GM19467 (cell line): ENCODE data around the gene RGL3.
"Not testable (repeated sequence)": the region's sequence is repeated elsewhere in the genome, so short reads cannot be mapped to it uniquely, and the experiment has no call there.

Experiments used
- ATAC-seq: cut with Tn5 transposase; IDR thresholded peaks from one replicate; pipeline ENCODE4 v1.9.1; 2021; ENCODE audit warnings: mild to moderate bottlenecking, moderate library complexity; ENCODE audit not compliant: unreplicated experiment

Gene RGL3

DNA sequence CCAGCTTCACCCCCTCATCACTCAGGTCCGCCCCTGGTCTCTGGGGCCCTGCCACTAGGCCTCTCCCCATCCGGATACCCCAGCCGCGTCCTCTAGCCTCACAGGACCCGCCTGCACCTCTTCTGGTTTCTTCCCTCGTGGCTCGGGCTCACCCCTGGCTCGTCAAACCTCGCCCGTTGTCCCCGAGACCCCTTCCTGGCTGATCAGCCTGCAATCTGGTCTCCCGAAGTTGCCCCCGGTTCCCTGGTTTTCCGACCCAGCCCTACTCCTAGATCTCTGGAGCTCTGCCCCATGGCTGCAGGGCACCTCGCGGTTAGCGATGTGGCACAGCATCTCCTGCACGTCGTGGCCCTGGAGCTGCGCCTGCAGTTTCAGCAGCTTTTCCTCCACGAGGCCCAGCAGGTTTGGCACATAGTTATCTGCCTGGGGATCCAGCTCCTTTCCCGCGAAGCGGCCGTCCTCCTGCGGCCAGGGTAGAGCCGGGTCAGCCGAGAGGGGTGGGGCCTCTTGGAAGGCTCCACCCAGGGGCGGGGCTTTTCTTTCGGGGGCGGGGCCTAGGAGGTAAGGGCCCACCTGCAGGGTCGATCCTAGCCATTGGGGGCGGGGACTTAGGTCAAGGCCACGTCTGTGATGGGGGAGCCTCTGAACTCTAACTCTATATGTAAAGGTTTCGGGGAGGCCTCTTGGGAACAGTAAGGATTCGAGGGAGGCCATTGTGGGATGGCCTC is 2.4 kb upstream of the RGL3 start:
- ATAC-seq: peak; percentile 26

DNA sequence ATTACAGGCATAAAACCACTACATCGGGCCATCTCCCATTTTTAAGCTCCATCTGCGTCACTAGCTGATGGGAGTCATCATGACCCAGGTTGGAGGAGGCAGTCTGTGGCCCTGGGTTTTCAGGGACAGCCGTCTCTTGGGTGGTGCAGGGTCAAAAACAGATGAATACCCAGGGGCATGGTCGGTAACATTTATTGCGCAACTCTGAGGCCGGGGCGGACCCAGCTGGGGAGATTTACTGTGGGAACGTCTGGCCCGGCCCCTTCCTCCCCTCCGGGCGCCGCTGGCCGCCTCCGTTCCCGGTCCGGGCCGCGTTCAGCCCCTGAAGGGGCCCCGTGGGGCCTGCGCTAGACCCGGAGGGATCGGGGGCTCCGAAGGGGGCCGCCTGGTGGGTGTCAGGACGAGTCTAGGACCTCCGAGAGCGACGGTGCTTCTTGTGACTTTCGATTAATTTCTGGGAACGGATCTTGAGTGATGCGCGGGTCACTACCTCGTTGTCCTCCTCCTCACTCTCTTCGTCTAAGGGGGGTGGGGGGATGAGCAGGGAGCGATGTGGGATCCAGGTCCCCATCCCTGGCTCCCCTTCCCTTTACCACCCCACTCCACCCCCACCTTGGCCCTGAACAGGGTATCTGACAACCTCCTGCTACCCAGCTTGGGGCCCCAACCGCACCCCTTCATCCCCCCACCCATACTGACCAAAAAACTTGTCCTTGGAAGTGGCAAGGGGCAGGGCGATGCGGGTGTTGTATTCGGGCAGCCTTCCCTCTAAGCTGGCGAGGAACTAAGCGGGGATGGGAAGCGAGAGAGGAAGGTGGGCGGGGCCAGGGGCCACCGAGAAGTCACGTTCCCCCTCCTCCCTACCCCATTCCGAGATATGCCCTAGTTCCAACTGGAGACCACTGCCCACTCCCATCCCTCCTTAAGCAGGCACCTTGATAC is 1.6 kb upstream of the RGL3 start:
- ATAC-seq: no peak

DNA sequence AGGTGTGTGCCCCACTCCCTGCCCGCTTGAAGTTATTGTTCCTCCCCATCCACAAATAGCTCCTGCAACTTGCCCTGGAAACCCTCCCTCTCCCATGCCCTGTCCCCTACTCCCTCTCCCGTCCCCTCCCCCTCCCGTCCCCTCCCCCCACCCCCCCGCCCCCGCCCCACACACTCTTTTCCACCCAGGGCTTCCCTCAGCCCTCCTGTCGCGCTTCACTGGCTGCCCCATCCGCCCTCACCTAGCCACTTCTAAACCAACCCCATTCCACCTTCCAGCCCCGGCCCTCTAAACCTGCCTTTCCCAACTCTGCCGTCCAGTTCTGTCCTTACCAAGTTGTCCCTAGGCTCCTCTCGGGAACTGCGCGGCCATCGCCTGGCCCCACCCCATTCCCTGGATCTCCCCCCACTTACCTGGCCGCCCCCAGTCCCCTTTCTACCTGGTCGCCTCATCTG is 993 bp downstream of the RGL3 start:
- ATAC-seq: no peak

DNA sequence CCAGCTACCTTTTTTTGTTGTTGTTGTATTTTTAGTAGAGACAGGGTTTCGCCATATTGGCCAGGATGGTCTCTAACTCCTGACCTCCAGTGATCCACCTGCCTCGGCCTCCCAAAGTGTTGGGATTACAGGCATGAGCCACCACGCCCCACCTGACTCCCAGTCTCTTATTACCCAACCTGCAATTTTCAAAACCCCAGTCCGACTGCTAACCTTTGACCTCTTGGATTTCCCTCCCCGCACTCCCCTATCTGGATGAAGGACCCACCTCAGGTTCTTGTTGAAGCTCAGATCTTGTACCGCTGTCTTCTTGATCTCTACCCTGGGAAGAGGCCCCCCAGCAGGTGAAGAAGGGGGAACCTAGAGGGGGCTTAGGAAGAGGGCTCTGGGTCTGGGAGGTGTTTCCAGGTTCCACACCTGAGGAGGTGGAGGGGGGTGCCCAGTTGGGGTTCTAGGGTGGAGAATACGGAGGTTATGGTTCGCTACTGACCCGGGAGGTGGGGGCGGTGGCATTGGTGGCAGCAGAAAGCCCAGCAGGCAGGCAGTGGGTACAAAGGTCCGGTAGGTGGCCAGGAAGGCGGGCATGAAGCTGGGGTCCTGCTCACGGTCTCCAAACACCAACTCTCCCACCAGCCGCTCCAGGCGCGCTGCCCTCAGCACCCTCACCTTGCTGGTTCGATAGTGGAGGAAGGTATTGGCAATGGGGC is 2.6 kb downstream of the RGL3 start:
- ATAC-seq: no peak

DNA sequence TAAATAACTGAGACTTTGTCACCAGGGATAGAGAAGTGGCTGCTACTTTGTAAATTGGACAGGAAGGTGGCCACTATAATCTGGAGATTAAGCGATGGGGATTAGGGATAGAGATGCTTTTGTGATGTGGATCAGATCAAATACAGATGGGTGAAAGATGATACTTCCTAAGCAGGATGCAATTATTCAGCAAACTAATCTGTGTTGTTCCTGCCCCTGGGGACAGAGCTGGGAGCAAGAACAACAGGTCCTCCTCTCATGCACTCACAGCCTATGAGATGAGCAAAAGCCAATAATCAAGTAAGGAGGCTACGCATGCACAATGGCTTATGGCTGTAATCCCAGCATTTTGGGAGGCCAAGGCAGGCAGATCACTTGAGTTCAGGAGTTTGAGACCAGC is 4.6 kb downstream of the RGL3 start:
- ATAC-seq: no peak

DNA sequence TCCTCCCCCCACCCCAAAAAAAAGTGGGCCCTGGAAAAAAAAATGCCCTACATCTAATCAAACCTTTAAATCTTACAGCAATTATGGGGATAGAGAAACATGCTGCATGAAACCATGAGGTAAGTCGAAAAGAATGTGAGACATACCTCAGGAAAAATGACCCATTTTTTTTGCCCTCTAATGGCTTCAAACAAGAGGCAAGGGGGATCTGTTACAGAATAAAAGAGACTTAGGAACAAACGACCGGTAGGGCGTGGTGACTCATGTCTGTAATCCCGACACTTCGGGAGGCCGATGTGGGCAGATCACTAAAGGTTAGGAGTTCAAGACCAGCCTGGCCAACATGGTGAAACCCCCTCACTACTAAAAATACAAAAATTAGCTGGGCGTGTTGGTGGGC is 8.4 kb downstream of the RGL3 start:
- no peak for ATAC-seq

DNA sequence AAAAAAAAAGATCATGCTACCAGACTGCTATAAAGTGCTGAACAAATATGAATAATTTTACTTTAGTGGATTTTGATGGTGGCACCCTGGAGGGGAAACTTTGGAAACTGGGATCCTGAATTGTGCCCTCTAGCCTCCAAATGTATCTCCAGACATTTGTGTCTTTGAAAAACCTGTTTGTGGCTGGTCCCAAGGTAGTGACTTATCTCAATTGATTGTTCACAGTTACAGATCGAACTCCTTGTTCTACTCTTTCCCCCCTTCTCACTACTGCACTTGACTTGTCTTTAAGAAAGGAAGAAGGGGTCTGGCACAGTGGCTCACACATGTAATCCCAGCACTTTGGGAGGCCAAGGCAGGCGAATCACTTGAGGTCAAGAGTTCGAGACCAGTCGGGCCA is 10.5 kb downstream of the RGL3 start:
- no peak for ATAC-seq

DNA sequence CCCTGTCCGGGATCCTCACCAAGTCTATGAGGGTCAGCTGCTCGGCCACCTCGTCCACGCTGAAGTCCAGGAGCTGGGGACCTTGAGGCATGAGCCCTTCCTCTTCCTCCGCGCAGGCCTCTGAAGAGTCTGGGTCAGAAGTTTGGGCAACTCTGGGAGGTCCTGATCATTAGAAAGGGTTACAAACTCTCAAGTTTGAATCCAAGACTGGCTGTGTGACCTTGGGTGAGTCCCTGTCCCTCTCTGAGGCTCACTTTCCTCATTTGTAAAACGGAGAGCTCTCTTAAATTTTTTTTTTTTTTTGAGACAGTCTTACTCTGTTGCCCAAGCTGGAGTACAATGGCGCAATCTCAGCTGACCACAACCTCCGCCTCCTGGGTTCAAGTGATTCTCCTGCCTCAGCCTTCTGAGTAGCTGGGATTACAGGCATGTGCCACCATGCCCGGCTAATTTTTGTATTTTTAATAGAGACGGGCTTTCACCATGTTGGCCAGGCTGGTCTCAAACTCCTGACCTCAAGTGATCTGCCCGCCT is 12.3 kb downstream of the RGL3 start:
- not testable (repeated sequence) for ATAC-seq

DNA sequence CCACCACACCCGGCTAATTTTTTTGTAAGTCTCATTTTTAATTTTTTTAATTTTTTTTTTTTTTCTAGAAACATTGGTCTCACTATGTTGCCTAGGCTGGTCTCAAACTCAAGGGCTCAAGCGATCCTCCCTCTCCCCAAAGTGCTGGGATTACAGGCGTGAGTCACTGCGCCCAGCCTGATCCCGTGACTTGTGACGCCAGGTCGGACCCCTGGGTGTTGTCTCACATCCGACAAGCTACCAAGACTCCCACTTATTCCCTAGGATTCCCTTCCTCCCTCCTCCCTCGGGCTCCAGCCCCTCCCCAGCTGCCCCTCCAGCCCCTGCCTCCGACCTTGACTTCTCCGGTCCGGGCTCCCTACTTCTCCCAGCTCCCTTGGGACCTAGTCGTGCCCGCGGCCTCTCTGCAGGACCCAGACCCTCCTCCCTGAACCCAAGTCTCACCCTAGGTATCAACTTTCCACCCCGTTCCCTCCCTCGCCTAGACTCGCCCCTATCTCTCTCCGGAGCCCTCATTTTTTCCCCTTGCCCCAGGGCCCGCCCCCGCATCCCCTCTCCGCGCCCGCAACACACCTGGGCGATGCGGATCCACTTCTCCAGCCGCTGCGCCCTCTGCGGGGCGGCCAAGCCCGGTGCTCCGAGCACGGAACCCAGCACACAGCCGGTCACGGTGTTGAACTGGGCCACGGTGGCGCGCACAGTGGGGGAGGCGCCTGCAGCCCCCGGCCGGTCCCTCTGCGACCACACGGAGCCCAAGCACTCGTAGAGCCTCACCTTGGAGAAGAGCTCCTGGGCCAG is 13.1 kb downstream of the RGL3 start:
- no peak for ATAC-seq

DNA sequence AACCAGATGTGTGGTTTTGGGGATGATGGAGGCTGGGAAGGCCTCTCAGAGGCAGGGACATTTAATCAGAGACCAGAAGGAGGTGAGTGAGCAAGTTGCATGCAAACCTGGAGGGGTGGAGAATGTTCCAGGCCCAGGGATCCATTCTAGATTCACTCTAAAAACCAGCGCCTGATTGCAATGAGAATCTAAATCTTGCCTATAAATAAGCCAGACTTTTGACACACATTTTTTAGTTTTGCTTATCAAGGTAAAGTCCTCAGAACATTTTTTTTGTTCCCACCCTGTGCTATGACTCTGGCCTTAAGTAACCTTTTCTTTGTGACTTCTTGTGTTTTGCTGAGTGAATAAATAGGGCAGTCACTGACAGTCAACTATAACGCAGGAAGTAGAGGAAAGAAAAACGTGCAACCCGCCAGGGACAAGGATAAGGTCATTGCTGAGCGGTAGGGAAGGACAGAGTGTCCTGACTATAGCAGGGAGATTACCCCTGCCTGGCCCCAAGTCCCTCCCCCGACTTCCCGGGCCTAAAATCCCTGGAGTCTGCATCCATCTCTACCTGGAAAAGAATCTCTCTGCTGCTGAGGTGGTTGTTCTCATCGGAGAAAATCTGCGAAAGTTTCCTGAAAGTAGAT is 14.4 kb downstream of the RGL3 start:
- ATAC-seq: no peak

DNA sequence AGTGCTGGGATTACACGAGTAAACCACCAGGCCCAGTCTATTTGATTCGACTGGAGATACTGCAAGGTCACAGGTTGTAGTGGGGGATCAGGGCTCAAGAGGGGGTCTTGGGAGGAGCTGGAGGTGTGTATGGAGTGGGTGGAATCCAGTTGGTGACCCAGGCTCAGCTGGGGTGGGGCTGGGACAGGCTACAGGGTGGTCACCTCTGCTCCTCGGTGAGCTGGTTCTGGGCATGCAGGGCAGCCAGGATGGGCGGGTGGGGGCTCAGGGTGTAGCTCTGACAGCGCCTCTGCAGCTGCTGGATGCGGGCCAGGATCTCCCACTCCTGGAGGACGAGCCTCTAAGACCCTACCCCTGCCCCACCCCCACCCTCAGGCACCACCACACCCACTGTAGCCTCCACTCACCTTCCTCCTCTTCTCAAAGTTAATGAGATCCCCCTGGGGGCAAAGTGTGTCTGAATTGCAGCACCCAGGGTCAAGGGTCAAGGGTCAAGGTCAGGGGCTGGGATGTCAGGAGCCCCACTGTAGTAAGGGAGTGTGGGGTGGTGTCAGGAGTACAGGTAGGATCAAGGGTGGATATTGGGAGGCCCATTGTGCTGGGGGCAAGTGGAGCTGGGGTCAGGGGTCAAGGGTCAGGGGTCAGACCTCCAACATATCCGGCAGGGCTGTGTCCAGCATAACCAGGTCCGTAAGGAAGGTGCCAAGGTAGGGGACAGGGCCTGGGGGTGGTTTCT is 17.1 kb downstream of the RGL3 start:
- no peak for ATAC-seq

DNA sequence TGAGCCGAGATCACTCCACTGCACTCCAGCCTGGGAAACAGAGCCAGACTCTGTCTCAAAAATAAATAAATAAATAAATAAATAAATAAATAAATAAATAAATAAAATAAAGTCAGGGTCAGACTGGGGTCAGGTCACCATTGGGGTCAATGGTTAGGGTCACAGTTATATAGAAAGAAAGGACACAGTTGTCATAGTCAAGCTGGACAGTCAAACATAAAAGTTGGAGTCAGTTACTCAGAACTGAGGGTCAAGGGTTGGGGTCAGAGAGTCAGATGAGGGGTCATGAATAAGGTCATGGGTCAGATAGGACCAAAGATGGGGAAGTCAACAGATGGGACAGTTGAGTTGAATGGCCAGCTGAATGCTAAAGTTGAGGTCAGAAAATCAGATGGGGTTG is 18.3 kb downstream of the RGL3 start:
- ATAC-seq: no peak

DNA sequence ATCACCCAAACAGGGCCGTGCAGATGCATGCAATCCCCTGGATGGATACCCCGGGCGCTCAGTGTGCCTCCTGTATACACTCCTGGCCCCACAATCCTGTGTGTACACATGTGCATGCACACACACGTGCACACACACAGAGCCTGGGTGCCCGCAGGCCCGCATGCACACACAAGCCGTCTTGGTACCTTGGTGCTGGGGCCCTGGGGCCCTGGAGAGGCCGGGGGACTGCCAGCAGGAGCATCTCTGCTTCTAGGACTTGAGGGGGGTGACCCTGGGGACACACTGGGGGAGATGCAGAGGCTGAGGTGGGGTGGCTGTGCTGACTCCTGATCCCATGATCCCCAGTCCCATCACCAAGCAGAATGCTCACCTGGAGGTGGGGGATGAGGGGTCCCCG is 19.4 kb downstream of the RGL3 start:
- no peak for ATAC-seq

DNA sequence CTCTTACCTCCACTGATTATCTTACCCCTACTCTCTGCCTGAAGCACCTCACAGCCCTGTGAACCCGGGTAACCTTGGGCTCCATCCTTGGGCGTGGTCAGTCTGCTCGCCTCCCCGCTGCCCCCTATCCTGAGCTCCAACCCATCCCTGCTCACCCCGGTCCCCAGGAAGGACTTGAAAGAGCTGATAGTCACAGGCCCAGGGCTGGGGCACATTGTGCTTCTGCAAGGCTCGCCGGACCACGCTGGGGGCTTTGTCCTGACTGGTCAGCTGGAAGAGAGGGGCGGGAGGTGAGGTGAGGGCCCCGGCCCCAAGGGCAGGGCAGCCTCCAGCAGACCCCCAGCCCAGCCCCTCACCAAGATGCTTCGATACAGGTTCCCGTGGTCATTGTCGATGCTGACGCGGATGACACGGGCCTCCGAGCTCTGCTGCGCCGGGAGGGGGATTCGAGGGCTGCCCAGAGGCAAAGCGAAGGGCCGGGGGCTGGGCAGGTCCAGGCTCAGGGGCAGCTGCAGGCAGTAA is 22.0 kb downstream of the RGL3 start:
- ATAC-seq: no peak

DNA sequence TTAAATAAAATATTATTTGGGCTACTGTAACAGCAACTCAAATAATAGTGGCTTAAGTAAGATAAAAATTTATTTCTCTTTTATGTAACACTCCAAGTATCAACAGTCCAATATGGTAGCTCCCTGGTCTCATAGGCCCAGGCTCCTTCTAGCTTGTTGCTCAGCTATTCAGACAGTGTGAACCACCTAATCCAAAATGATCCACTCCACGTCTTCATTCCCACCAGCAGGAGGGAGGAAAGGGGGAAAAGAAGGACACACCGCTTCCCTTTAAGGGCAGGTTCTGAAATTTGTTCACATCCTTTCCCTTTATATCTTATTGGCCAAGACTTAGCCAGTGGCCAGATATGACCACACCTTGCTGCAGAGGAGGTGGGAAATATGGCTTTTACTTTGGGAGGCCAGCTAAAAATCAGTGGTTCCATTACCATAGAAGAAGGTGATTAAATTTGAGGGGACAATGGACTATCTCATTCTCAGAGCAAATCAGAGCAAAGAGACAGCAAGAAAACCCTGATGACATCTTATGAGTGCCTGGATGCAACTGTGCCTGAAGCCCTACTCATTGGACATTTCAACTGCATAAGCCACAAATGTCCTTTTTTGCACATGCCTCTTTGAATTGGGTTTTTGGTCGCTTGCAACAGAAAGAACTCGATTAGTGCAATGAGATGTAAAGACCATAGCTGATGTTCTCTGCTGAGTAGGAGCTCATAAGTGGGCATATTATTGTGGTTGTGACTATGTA is 28.0 kb downstream of the RGL3 start:
- ATAC-seq: no peak

DNA sequence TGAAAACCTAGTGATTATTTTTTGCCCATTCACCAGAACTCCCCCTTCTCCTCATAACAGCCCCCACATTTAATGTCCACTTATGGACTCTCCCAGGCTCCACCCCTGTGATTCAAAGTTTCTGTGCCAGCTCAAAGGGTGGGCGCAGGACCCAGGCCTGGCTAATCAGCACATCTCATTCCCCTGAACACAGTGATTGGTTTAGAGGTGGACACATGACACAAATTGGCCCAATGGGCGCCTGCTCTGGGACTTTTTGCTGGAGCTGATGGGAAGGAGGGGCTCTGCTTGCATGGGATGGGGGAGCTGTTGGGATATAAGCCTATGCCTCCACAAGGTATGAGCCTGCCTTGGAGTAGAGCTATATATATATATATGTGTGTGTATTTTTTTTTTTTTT is 28.8 kb downstream of the RGL3 start:
- ATAC-seq: no peak

DNA sequence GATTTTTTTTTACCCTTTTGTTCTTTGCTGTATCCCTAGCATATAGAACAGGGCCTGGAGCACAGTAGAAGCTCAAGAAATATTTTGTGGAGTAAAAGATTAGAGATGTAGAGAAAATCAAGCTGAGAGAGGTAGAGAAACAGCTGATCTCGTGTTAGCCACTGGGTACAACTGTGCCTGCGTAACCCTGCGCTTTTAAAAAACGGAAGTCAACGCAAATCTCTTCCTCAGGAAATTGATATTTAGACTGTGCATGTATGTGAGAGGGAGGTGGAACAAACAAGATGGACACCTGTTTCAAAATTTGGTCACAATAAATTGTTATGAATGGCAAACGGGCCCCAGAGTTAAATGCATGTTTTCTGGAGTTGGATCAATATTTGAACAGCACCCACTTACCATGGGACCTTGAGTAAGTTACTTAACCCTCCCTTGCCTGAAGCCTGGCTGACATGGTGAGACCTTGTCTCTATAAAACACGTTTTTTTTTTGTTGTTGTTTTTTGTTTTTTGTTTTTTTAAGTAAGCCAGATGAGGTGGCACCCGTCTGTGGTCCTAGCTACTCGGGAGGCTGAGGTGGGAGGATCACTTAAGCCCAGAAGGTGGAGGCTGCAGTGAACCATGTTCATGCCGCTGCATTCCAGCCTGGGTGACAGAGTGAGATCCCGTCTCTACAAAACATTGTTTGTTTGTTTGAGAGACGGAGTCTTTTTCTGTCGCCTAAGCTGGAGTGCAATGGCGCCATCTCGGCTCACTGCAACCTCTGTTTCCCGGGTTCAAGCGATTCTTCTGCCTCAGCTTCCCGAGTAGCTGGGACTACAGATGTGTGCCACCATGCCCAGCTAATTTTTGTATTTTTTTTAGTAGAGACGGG is 31.7 kb downstream of the RGL3 start:
- ATAC-seq: no peak
